DOHH2 (cell line): ENCODE data around the gene SAP30L.

Experiments used
- H3F3A ChIP-seq: fragments of 200-600 bp; sonication (generic), shearing (Covaris generic); 2 replicates; pipeline ENCODE4 v1.6.0; 2016; ENCODE audit warnings: antibody characterized with exemption, mild to moderate bottlenecking; ENCODE audit not compliant: control insufficient read depth, insufficient read depth
- H3K27ac ChIP-seq: fragments of 200-600 bp; sonication (generic); 2 replicates; pipeline ENCODE4 v1.5.1; 2014; ENCODE audit warnings: low read depth, mild to moderate bottlenecking, low read length, moderate library complexity
- H3K27me3 ChIP-seq: fragments of 200-600 bp; sonication (generic); 2 replicates; pipeline ENCODE4 v1.6.1; 2014; ENCODE audit warnings: mild to moderate bottlenecking, low read length, mixed read lengths; ENCODE audit not compliant: control insufficient read depth
- H3K36me3 ChIP-seq: fragments of 200-600 bp; sonication (generic); 2 replicates; pipeline ENCODE4 v1.6.1; 2014; ENCODE audit warnings: mild to moderate bottlenecking, low read length, moderate library complexity, mixed read lengths; ENCODE audit not compliant: control insufficient read depth
- H3K4me1 ChIP-seq: fragments of 200-600 bp; sonication (generic); 2 replicates; pipeline ENCODE4 v1.6.1; 2014; ENCODE audit warnings: mild to moderate bottlenecking, low read length, mixed read lengths; ENCODE audit not compliant: control insufficient read depth
- H3K4me2 ChIP-seq: fragments of 200-600 bp; sonication (generic); 2 replicates; pipeline ENCODE4 v1.6.0; 2014; ENCODE audit warnings: mild to moderate bottlenecking, low read length, moderate library complexity
- H3K4me3 ChIP-seq: fragments of 200-600 bp; sonication (generic); 2 replicates; pipeline ENCODE4 v1.5.1; 2014; ENCODE audit warnings: mild to moderate bottlenecking, low read length, mixed read lengths
- H3K79me2 ChIP-seq: fragments of 200-600 bp; sonication (generic); 2 replicates; pipeline ENCODE4 v1.6.1; 2014; ENCODE audit warnings: mild to moderate bottlenecking, low read length, mixed read lengths; ENCODE audit not compliant: control insufficient read depth
- H3K9me2 ChIP-seq: fragments of 200-600 bp; sonication (generic); replicated peaks from 2 replicates; pipeline ENCODE4 v1.6.1; 2014; ENCODE audit warnings: mild to moderate bottlenecking, low read length, mixed read lengths; ENCODE audit not compliant: control insufficient read depth
- H3K9me3 ChIP-seq: fragments of 200-600 bp; sonication (generic); 2 replicates; pipeline ENCODE4 v1.6.1; 2014; ENCODE audit warnings: antibody characterized with exemption, low read length, mixed read lengths; ENCODE audit not compliant: control insufficient read depth, insufficient read depth
- H4K20me1 ChIP-seq: fragments of 200-600 bp; sonication (generic); 2 replicates; pipeline ENCODE4 v1.6.0; 2014; ENCODE audit warnings: low read depth, mild to moderate bottlenecking, antibody characterized with exemption, low read length, moderate library complexity; ENCODE audit not compliant: control insufficient read depth, insufficient read depth
- EZH2phosphoT487 ChIP-seq: fragments of 200-600 bp; sonication (generic); IDR thresholded peaks from 2 replicates; pipeline ENCODE4 v1.6.1; 2017; ENCODE audit warnings: borderline replicate concordance, mild to moderate bottlenecking, antibody characterized with exemption, low read length, moderate library complexity, mixed read lengths
- TF ChIP-seq, protein P1 (sequence below): fragments of 200-600 bp; sonication (generic); IDR thresholded peaks from one replicate; pipeline ENCODE4 v1.5.1; 2014; ENCODE audit warnings: antibody characterized with exemption, mild to moderate bottlenecking, low read depth, low read length; ENCODE audit not compliant: poor library complexity, severe bottlenecking

Gene SAP30L

GRCh38 chr5:154410008-154410407 lies 35.8 kb upstream of the SAP30L start:
- Histone ChIP-seq H3K4me1 (peaks cover 4% of the 10 kb centered on the region), H3K36me3 (no peaks in the 10 kb centered on the region), H3K4me2 (no peak overlapping the region), H3K4me3 (no peak overlapping the region), H3F3A (no peaks in the 10 kb centered on the region), H4K20me1 (no peaks in the 10 kb centered on the region), H3K27ac (no peak overlapping the region), H3K9me3 (no peaks in the 10 kb centered on the region), H3K9me2 (no peaks in the 10 kb centered on the region), H3K27me3 (0 out of 2 replicates have a peak, but pooled peaks cover 3% of the 10 kb centered on the region), H3K79me2 (no peaks in the 10 kb centered on the region)
- TF ChIP-seq, protein P1, sequence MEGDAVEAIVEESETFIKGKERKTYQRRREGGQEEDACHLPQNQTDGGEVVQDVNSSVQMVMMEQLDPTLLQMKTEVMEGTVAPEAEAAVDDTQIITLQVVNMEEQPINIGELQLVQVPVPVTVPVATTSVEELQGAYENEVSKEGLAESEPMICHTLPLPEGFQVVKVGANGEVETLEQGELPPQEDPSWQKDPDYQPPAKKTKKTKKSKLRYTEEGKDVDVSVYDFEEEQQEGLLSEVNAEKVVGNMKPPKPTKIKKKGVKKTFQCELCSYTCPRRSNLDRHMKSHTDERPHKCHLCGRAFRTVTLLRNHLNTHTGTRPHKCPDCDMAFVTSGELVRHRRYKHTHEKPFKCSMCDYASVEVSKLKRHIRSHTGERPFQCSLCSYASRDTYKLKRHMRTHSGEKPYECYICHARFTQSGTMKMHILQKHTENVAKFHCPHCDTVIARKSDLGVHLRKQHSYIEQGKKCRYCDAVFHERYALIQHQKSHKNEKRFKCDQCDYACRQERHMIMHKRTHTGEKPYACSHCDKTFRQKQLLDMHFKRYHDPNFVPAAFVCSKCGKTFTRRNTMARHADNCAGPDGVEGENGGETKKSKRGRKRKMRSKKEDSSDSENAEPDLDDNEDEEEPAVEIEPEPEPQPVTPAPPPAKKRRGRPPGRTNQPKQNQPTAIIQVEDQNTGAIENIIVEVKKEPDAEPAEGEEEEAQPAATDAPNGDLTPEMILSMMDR, result no peak
- TF ChIP-seq EZH2phosphoT487, result no peak

GRCh38 chr5:154410786-154411185 lies 35.0 kb upstream of the SAP30L start:
- no peak overlapping the region for H3K4me3 ChIP-seq
- TF ChIP-seq EZH2phosphoT487, result no peak
- TF ChIP-seq, protein P1, result no peak
- no peaks in the 10 kb centered on the region for H3F3A ChIP-seq
- no peak overlapping the region for H3K27ac ChIP-seq
- no peaks in the 10 kb centered on the region for H3K9me3 ChIP-seq
- no peaks in the 10 kb centered on the region for H4K20me1 ChIP-seq
- no peaks in the 10 kb centered on the region for H3K27me3 ChIP-seq
- no peaks in the 10 kb centered on the region for H3K36me3 ChIP-seq
- no peak overlapping the region for H3K4me2 ChIP-seq
- no peaks in the 10 kb centered on the region for H3K9me2 ChIP-seq
- no peaks in the 10 kb centered on the region for H3K79me2 ChIP-seq
- H3K4me1 ChIP-seq, result no peaks in the 10 kb centered on the region

DNA sequence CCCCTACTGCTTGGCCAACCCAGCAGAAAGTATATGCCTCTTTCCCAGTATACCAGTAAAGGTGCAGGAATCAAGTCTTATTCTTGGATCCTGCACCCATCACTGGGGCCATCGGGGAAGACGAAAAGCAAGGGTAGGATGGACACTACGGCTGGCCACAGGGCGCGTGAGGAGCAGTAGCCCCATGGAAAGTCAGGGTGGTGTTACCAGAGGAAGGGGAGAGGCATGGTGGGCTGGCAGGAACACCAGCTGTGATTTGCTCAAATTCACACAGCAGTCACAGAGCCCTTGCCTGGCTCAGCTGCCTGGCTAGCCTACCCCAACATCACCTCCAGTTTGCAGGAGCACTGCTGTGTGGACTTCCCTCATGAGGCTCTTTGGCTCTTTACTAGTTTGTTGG lies 34.5 kb upstream of the SAP30L start:
- H3K36me3 ChIP-seq, result no peaks in the 10 kb centered on the region
- H4K20me1 ChIP-seq, result no peaks in the 10 kb centered on the region
- H3K79me2 ChIP-seq, result no peaks in the 10 kb centered on the region
- no peaks in the 10 kb centered on the region for H3K4me1 ChIP-seq
- no peaks in the 10 kb centered on the region for H3K27me3 ChIP-seq
- H3K9me2 ChIP-seq, result no peaks in the 10 kb centered on the region
- H3K27ac ChIP-seq, result no peak overlapping the region
- H3K4me3 ChIP-seq, result no peak overlapping the region
- TF ChIP-seq, protein P1, result no peak
- no peak for TF ChIP-seq EZH2phosphoT487
- no peaks in the 10 kb centered on the region for H3K9me3 ChIP-seq
- H3F3A ChIP-seq, result no peaks in the 10 kb centered on the region
- no peak overlapping the region for H3K4me2 ChIP-seq
